IPS DF 4.7 (cell line): Measurements from ENCODE around the gene UCHL5.

Experiments
- DNase-seq: peaks from one replicate; pipeline ENCODE4 v3.0.0-alpha.2; 2013; ENCODE audit warnings: low spot score; ENCODE audit errors: extremely low read depth

The UCHL5 gene

DNA sequence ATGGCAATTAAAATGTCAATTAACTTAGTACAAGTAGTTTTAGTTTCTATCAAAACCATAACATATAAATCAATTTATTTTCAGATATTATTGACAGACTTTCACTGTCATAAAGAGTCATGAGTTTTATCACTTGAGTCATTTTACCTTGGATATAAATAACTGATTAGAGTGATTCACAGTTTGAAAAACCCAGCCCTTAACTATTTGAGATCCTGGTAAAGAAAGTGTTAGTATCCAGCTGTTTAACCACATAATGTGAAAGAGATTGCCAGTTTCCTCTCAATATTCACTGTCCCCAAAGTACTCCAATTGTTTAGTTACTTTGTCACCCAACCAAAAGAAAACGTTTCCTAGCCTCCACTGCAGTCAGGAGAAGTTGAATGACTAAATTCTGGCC, 91.3 kb downstream of the UCHL5 start:
- DNase-seq: no peak

DNA sequence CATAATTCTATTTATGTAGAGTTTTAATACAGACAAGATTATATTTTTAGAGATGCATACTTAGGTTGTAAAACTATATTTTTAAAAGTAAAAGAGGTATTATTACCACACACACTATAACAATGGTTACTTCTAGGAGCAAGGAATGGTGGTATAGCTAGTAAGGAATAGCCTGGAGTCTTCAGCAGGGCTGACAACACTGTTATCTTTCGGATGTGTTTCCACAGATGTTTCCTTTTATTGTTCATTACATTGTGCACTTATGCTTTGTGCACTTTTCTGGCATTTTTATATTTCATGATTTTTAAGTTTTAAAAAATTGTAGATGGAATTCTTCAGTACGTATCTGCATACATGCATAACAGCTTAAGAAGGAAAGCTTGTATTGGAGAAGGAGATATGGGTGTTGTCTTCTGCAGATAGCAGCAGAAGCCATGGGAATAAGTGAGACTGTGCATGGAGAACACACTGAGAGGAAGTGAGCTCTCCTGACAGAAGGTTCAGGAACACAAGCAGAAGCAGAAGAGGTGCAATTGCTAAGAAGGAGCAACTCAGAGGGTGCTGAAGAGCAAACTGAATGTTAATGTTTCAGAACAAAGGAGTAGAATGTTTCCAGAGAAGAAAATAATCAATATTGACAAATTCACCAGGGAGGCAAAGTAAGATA, 91.8 kb downstream of the UCHL5 start:
- DNase-seq: no peak

DNA sequence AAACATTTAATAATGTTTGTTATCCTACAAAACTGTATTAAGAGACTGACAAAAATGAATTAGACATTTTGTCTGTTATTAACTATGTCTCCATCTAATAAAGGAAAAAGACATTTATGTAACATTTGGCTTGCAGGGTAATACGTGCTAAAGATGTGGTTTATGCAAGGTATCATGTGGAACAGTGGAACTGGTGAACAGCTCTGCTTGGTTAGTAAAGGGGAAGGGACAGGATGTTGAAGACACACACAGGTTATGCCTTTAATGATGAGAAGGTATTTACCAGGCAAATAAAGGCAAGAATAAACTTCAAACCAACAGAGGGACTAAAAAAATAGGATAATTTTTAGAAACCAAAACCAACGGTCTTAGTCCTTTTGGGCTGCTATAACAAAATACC, 93.1 kb downstream of the UCHL5 start:
- DNase-seq: no peak

- DNase-seq: no peak
These were observed 96.3 kb downstream of the UCHL5 start for GRCh38 chr1:192962901-192963300.
